ENCODE results near the gene WDR83. TPM values are rescaled to one million over a fixed set of nuclear protein-coding genes. Genes with fewer than 3 reads are reported as not detected.

The WDR83 gene
- total RNA-seq, 2 donors from 2014 or later, result 18.8 to 26.2 TPM

GRCh38 chr19:12715102-12715501, 48.5 kb downstream of the WDR83 start:
- H3K4me1 ChIP-seq (ENCODE audit: control insufficient read depth, insufficient read depth, low read length), result no peaks in the 10 kb centered on the region
- no peak overlapping the region for H3K4me3 Mint-ChIP-seq
- DNase-seq, result no peak
- H3K9ac ChIP-seq (ENCODE audit: extremely low read depth, low read length, poor library complexity, severe bottlenecking), result no peak overlapping the region
- no peaks in the 10 kb centered on the region for H3K27me3 ChIP-seq (ENCODE audit: control insufficient read depth, insufficient read depth, low read length, poor library complexity, severe bottlenecking)
- no peak overlapping the region for H3K4me3 ChIP-seq (ENCODE audit: low read length)
- H3K9me3 Mint-ChIP-seq, result no peaks in the 10 kb centered on the region
- no peak for TF ChIP-seq CTCF (conservative IDR thresholded peaks at IDR 0.05)
- H3K27me3 Mint-ChIP-seq (ENCODE audit: insufficient read depth), result no peaks in the 10 kb centered on the region
- H3K36me3 ChIP-seq (ENCODE audit: control insufficient read depth, insufficient read depth, low read length), result peaks cover 81% of the 10 kb centered on the region
- 96 to 99% methylated on average over 14 to 15 of the region's 15 CpGs for WGBS, 2 experiments (ENCODE audit: insufficient coverage in 1 of 2, insufficient read length in 1 of 2)
- no peaks in the 10 kb centered on the region for H3K9me3 ChIP-seq (ENCODE audit: control insufficient read depth, low read length)
- no peak overlapping the region for H3K27ac Mint-ChIP-seq
- H3K36me3 Mint-ChIP-seq (ENCODE audit: low read depth), result peaks cover 75% of the 10 kb centered on the region
- H3K27ac ChIP-seq (ENCODE audit: low read depth, low read length), result no peak overlapping the region
- no peaks in the 10 kb centered on the region for H3K4me1 Mint-ChIP-seq

GRCh38 chr19:12715929-12716328, 49.3 kb downstream of the WDR83 start:
- no peaks in the 10 kb centered on the region for H3K27me3 ChIP-seq (ENCODE audit: control insufficient read depth, insufficient read depth, low read length, poor library complexity, severe bottlenecking)
- no peak overlapping the region for H3K9ac ChIP-seq (ENCODE audit: extremely low read depth, low read length, poor library complexity, severe bottlenecking)
- no peak overlapping the region for H3K27ac Mint-ChIP-seq
- H3K27me3 Mint-ChIP-seq (ENCODE audit: insufficient read depth), result no peaks in the 10 kb centered on the region
- no peak overlapping the region for H3K4me3 Mint-ChIP-seq
- no peak overlapping the region for H3K27ac ChIP-seq (ENCODE audit: low read depth, low read length)
- H3K4me1 ChIP-seq (ENCODE audit: control insufficient read depth, insufficient read depth, low read length), result no peaks in the 10 kb centered on the region
- 97 to 100% methylated on average over 3 of the region's 3 CpGs for WGBS, 2 experiments (ENCODE audit: insufficient coverage in 1 of 2, insufficient read length in 1 of 2)
- no peaks in the 10 kb centered on the region for H3K9me3 Mint-ChIP-seq
- no peak for DNase-seq
- TF ChIP-seq CTCF (conservative IDR thresholded peaks at IDR 0.05), result no peak
- no peaks in the 10 kb centered on the region for H3K9me3 ChIP-seq (ENCODE audit: control insufficient read depth, low read length)
- peaks cover 73% of the 10 kb centered on the region for H3K36me3 ChIP-seq (ENCODE audit: control insufficient read depth, insufficient read depth, low read length)
- peaks cover 71% of the 10 kb centered on the region for H3K36me3 Mint-ChIP-seq (ENCODE audit: low read depth)
- H3K4me1 Mint-ChIP-seq, result peaks cover 5% of the 10 kb centered on the region
- no peak overlapping the region for H3K4me3 ChIP-seq (ENCODE audit: low read length)

GRCh38 chr19:12720296-12720695, 53.7 kb downstream of the WDR83 start:
- H3K27ac Mint-ChIP-seq, result peak overlapping the region; percentile 90
- H3K36me3 Mint-ChIP-seq (ENCODE audit: low read depth), result peaks cover 35% of the 10 kb centered on the region
- Histone ChIP-seq H3K27me3 (ENCODE audit: control insufficient read depth, insufficient read depth, low read length, poor library complexity, severe bottlenecking) (no peaks in the 10 kb centered on the region), H3K9ac (ENCODE audit: extremely low read depth, low read length, poor library complexity, severe bottlenecking) (no peak overlapping the region), H3K27ac (ENCODE audit: low read depth, low read length) (peak overlapping the region; percentile 92), H3K9me3 (ENCODE audit: control insufficient read depth, low read length) (no peaks in the 10 kb centered on the region), H3K4me1 (ENCODE audit: control insufficient read depth, insufficient read depth, low read length) (no peaks in the 10 kb centered on the region), H3K36me3 (ENCODE audit: control insufficient read depth, insufficient read depth, low read length) (peaks cover 38% of the 10 kb centered on the region), H3K4me3 (ENCODE audit: low read length) (peak overlapping the region; percentile 96)
- H3K4me1 Mint-ChIP-seq, result peaks cover 15% of the 10 kb centered on the region
- no peaks in the 10 kb centered on the region for H3K27me3 Mint-ChIP-seq (ENCODE audit: insufficient read depth)
- H3K4me3 Mint-ChIP-seq, result peak overlapping the region; percentile 95
- 92 to 94% methylated on average over 4 to 10 of the region's 10 CpGs for WGBS, 2 experiments (ENCODE audit: insufficient coverage in 1 of 2, insufficient read length in 1 of 2)
- no peak for TF ChIP-seq CTCF (conservative IDR thresholded peaks at IDR 0.05)
- no peak for DNase-seq
- no peaks in the 10 kb centered on the region for H3K9me3 Mint-ChIP-seq

Data from endodermal cell (in vitro differentiated cells).